HepG2 (cell line): Measurements from ENCODE around the gene HMGCR. TPM values are rescaled to one million over a fixed set of nuclear protein-coding genes. Genes with fewer than 3 reads are reported as not detected.

Experiments
- EP300 ChIP-seq, 3 experiments: sonication (generic) in 1 of 3; formaldehyde crosslinking in 1 of 3; IDR thresholded peaks; 2 replicates each; pipeline versions ENCODE4 v1.5.1 to v1.6.1; 2011 to 2020; ENCODE audit warnings: low read depth in 2 of 3, low read length in 2 of 3, borderline replicate concordance in 1 of 3, improper control_type of control experiment in 1 of 3, mild to moderate bottlenecking in 1 of 3, missing genetic modification reagents in 1 of 3, moderate library complexity in 1 of 3
- ETV5 ChIP-seq: IDR thresholded peaks from 2 replicates; pipeline ENCODE4 v1.6.1; 2018; ENCODE audit warnings: missing biosample characterization, missing genetic modification reagents, inconsistent platforms, borderline replicate concordance
- HDAC1 ChIP-seq: sonication (generic); formaldehyde crosslinking; IDR thresholded peaks from 2 replicates; pipeline ENCODE4 v1.5.1; 2020; ENCODE audit warnings: mild to moderate bottlenecking, missing genetic modification reagents
- MIER3 ChIP-seq: IDR thresholded peaks from 2 replicates; pipeline ENCODE4 v1.6.1; 2016; ENCODE audit warnings: missing compliant biosample characterization, borderline replicate concordance
- MIXL1 ChIP-seq: IDR thresholded peaks from 2 replicates; pipeline ENCODE4 v1.6.1; 2016
- TEAD3 ChIP-seq: optimal IDR thresholded peaks from 2 replicates; pipeline ENCODE3; 2016; ENCODE audit warnings: borderline replicate concordance
- WIZ ChIP-seq: sonication (generic); formaldehyde crosslinking; IDR thresholded peaks from 2 replicates; pipeline ENCODE4 v1.5.1; 2020; ENCODE audit warnings: mild to moderate bottlenecking, missing genetic modification reagents
- ZKSCAN1 ChIP-seq: fragments of 150-350 bp; IDR thresholded peaks from 2 replicates; pipeline ENCODE4 v1.6.1; 2014; ENCODE audit warnings: low read length
- ZNF124 ChIP-seq: sonication (generic); formaldehyde crosslinking; IDR thresholded peaks from 2 replicates; pipeline ENCODE4 v1.4.0; 2020; ENCODE audit warnings: missing genetic modification reagents
- ZNF350 ChIP-seq: sonication (generic); formaldehyde crosslinking; IDR thresholded peaks from 2 replicates; pipeline ENCODE4 v1.4.0; 2020; ENCODE audit warnings: mild to moderate bottlenecking, low read depth, missing genetic modification reagents, borderline replicate concordance
- ZNF605 ChIP-seq: sonication (generic); formaldehyde crosslinking; IDR thresholded peaks from 2 replicates; pipeline ENCODE4 v1.8.0; 2022; ENCODE audit warnings: mild to moderate bottlenecking, missing genetic modification reagents
- ZNF709 ChIP-seq: sonication (generic); formaldehyde crosslinking; IDR thresholded peaks from 2 replicates; pipeline ENCODE4 v1.5.0; 2020; ENCODE audit warnings: mild to moderate bottlenecking, missing genetic modification reagents
- polyA plus RNA-seq, 8 experiments: library from polyadenylated mRNA; depleted of rRNA in 3 of 8; stranded (reverse) in 7 of 8; unstranded in 1 of 8; fragments of >200 nt; fragmentation: Illumina TruSeq in 4 of 8; extraction: Trizol in 4 of 8; gene quantifications; 2 replicates each; pipeline versions ENCODE4 v1.2.1 to v1.2.3, GENCODE V29; 2011 to 2016; ENCODE audit warnings: low read depth in 4 of 8, missing spikeins in 1 of 8, mixed read lengths in 1 of 8; ENCODE audit not compliant: insufficient read depth in 1 of 8
- total RNA-seq, 5 experiments: library from RNA; depleted of rRNA; stranded (reverse); fragments of >200 nt; fragmentation: Illumina TruSeq; extraction: Trizol; gene quantifications; 2 replicates each; pipeline ENCODE4 v1.2.3, GENCODE V29; 2016; ENCODE audit warnings: low read depth in 1 of 5
- TF ChIP-seq, protein P1 (sequence below): IDR thresholded peaks from 2 replicates; pipeline ENCODE4 v1.6.1; 2016; ENCODE audit warnings: low read depth, missing genetic modification reagents, missing compliant biosample characterization
- TF ChIP-seq, protein P2 (sequence below): sonication (generic); formaldehyde crosslinking; IDR thresholded peaks from 2 replicates; pipeline ENCODE4 v1.5.1; 2020; ENCODE audit warnings: mild to moderate bottlenecking, moderate library complexity, missing genetic modification reagents
- TF ChIP-seq, protein P3 (sequence below): sonication (generic); formaldehyde crosslinking; IDR thresholded peaks from 2 replicates; pipeline ENCODE4 v1.4.0; 2020; ENCODE audit warnings: missing genetic modification reagents, mild to moderate bottlenecking, borderline replicate concordance

The HMGCR gene
- total and polyA plus RNA-seq, 2 of the 13 experiments (the other 11 are each of a cell fraction or from before 2014, with no cell fraction given): 43.0 to 144 TPM

DNA sequence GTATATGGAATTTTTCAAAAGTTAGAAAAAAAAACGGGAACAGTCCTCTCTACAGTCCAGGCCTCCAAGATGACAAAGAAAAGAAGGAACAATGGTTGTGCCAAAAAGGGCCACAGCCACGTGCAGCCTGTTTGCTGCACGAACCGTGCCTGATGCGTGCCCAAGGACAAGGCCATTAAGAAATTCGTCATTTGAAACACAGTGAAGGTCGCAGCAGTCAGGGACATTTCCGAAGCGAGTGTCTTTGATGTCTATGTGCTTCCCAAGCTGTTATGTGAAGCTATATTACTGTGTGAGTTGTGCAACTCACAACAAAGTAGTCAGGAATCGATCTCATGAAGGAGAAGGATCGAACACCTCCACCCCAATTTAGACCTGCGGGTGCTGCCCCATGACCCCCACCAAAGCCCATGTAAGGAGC is 37.4 kb downstream of the HMGCR start (continued):
- TF ChIP-seq TEAD3 (CRISPR knock-in tag): peak; percentile 62
- no peak for TF ChIP-seq EP300 (IDR thresholded peaks at IDR 0.05; ENCODE audit: low read depth in 2 of 2, low read length in 2 of 2)
- peak; percentile 71; the same call in 1 of the 2 replicates for TF ChIP-seq EP300 (CRISPR knock-in tag; IDR thresholded peaks at IDR 0.05; ENCODE audit: borderline replicate concordance)
- peak; percentile 52; the same call in 1 of the 2 replicates for TF ChIP-seq ZKSCAN1
- peak; percentile 42; the same call in 1 of the 2 replicates for TF ChIP-seq MIER3 (CRISPR knock-in tag)
- TF ChIP-seq ZNF124: 0 out of 2 replicates have a peak, but pooled peaks have one; percentile 29
- 0 out of 2 replicates have a peak, but pooled peaks have one; percentile 45 for TF ChIP-seq ZNF709
- TF ChIP-seq HDAC1 (CRISPR knock-in tag): peak; percentile 29; the same call in 1 of the 2 replicates
- TF ChIP-seq WIZ (CRISPR knock-in tag): no peak
- peak; percentile 69 for TF ChIP-seq MIXL1 (CRISPR knock-in tag)
- peak; percentile 42; the same call in 1 of the 2 replicates for TF ChIP-seq ETV5 (CRISPR knock-in tag)
- 0 out of 2 replicates have a peak, but pooled peaks have one; percentile 24 for TF ChIP-seq ZNF605 (CRISPR knock-in tag)
- TF ChIP-seq, protein P1, sequence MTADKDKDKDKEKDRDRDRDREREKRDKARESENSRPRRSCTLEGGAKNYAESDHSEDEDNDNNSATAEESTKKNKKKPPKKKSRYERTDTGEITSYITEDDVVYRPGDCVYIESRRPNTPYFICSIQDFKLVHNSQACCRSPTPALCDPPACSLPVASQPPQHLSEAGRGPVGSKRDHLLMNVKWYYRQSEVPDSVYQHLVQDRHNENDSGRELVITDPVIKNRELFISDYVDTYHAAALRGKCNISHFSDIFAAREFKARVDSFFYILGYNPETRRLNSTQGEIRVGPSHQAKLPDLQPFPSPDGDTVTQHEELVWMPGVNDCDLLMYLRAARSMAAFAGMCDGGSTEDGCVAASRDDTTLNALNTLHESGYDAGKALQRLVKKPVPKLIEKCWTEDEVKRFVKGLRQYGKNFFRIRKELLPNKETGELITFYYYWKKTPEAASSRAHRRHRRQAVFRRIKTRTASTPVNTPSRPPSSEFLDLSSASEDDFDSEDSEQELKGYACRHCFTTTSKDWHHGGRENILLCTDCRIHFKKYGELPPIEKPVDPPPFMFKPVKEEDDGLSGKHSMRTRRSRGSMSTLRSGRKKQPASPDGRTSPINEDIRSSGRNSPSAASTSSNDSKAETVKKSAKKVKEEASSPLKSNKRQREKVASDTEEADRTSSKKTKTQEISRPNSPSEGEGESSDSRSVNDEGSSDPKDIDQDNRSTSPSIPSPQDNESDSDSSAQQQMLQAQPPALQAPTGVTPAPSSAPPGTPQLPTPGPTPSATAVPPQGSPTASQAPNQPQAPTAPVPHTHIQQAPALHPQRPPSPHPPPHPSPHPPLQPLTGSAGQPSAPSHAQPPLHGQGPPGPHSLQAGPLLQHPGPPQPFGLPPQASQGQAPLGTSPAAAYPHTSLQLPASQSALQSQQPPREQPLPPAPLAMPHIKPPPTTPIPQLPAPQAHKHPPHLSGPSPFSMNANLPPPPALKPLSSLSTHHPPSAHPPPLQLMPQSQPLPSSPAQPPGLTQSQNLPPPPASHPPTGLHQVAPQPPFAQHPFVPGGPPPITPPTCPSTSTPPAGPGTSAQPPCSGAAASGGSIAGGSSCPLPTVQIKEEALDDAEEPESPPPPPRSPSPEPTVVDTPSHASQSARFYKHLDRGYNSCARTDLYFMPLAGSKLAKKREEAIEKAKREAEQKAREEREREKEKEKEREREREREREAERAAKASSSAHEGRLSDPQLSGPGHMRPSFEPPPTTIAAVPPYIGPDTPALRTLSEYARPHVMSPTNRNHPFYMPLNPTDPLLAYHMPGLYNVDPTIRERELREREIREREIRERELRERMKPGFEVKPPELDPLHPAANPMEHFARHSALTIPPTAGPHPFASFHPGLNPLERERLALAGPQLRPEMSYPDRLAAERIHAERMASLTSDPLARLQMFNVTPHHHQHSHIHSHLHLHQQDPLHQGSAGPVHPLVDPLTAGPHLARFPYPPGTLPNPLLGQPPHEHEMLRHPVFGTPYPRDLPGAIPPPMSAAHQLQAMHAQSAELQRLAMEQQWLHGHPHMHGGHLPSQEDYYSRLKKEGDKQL (CRISPR knock-in tag): peak; percentile 55
- TF ChIP-seq ZNF350: peak; percentile 45; the same call in 1 of the 2 replicates
- TF ChIP-seq, protein P2, sequence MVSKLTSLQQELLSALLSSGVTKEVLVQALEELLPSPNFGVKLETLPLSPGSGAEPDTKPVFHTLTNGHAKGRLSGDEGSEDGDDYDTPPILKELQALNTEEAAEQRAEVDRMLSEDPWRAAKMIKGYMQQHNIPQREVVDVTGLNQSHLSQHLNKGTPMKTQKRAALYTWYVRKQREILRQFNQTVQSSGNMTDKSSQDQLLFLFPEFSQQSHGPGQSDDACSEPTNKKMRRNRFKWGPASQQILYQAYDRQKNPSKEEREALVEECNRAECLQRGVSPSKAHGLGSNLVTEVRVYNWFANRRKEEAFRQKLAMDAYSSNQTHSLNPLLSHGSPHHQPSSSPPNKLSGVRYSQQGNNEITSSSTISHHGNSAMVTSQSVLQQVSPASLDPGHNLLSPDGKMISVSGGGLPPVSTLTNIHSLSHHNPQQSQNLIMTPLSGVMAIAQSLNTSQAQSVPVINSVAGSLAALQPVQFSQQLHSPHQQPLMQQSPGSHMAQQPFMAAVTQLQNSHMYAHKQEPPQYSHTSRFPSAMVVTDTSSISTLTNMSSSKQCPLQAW (CRISPR knock-in tag): peak; percentile 49; the same call in 1 of the 2 replicates
- TF ChIP-seq, protein P3, sequence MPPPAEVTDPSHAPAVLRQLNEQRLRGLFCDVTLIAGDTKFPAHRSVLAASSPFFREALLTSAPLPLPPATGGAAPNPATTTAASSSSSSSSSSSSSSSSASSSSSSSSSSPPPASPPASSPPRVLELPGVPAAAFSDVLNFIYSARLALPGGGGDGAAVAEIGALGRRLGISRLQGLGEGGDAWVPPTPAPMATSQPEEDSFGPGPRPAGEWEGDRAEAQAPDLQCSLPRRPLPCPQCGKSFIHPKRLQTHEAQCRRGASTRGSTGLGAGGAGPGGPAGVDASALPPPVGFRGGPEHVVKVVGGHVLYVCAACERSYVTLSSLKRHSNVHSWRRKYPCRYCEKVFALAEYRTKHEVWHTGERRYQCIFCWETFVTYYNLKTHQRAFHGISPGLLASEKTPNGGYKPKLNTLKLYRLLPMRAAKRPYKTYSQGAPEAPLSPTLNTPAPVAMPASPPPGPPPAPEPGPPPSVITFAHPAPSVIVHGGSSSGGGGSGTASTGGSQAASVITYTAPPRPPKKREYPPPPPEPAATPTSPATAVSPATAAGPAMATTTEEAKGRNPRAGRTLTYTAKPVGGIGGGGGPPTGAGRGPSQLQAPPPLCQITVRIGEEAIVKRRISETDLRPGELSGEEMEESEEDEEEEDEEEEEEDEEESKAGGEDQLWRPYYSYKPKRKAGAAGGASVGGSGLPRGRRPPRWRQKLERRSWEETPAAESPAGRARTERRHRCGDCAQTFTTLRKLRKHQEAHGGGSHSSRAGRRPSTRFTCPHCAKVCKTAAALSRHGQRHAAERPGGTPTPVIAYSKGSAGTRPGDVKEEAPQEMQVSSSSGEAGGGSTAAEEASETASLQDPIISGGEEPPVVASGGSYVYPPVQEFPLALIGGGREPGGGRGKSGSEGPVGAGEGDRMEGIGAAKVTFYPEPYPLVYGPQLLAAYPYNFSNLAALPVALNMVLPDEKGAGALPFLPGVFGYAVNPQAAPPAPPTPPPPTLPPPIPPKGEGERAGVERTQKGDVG (CRISPR knock-in tag): no peak
